Smooth muscle cell (in vitro differentiated cells): ENCODE measurements around the gene LAPTM5. TPM values are rescaled to one million over a fixed set of nuclear protein-coding genes. Genes with fewer than 3 reads are reported as not detected.

Experiments
- DNase-seq: peaks from one replicate; lab custom pipeline; 2025; ENCODE audit not compliant: unreplicated experiment; lab: John Stamatoyannopoulos, UW
- H2AFZ ChIP-seq: fragments of 200-600 bp; sonication (generic); 2 replicates; pipeline ENCODE4 v1.6.0; 2016; ENCODE audit warnings: antibody characterized with exemption, low read depth, mild to moderate bottlenecking
- H3F3A ChIP-seq: fragments of 200-600 bp; sonication (generic); 2 replicates; pipeline ENCODE4 v1.6.0; 2017; ENCODE audit warnings: antibody characterized with exemption, low read depth
- H3K27ac ChIP-seq: fragments of 200-600 bp; sonication (generic); 2 replicates; pipeline ENCODE4 v1.5.1; 2016; ENCODE audit warnings: low read depth, mild to moderate bottlenecking
- H3K27me3 ChIP-seq: fragments of 200-600 bp; sonication (generic); 2 replicates; pipeline ENCODE4 v1.6.1; 2016; ENCODE audit warnings: low read depth, mild to moderate bottlenecking
- H3K36me3 ChIP-seq: fragments of 200-600 bp; sonication (generic); 2 replicates; pipeline ENCODE4 v1.5.1; 2016; ENCODE audit warnings: low read depth
- H3K4me1 ChIP-seq: fragments of 200-600 bp; sonication (generic); 2 replicates; pipeline ENCODE4 v1.5.1; 2016; ENCODE audit warnings: low read depth
- H3K4me2 ChIP-seq: fragments of 200-600 bp; sonication (generic); 2 replicates; pipeline ENCODE4 v1.6.0; 2016; ENCODE audit warnings: mild to moderate bottlenecking
- H3K4me3 ChIP-seq: fragments of 200-600 bp; sonication (generic); 2 replicates; pipeline ENCODE4 v1.5.1; 2016; ENCODE audit warnings: mild to moderate bottlenecking
- H3K79me2 ChIP-seq: fragments of 200-600 bp; sonication (generic); 2 replicates; pipeline ENCODE4 v1.6.0; 2016; ENCODE audit warnings: low read depth, mild to moderate bottlenecking
- H3K9ac ChIP-seq: fragments of 200-600 bp; sonication (generic); 2 replicates; pipeline ENCODE4 v1.6.0; 2016; ENCODE audit warnings: low read depth
- H3K9me3 ChIP-seq: fragments of 200-600 bp; sonication (generic); replicated peaks from 2 replicates; pipeline ENCODE4 v1.5.1; 2016; ENCODE audit warnings: low read depth
- H4K20me1 ChIP-seq: fragments of 200-600 bp; sonication (generic); 2 replicates; pipeline ENCODE4 v1.6.0; 2016; ENCODE audit warnings: low read depth
- WGBS: methylation state at CpG from one replicate; pipeline ENCODE4 v1.1.7; 2016; ENCODE audit warnings: low lambda C conversion rate; 5-methylcytosine and 5-hydroxymethylcytosine counted together
- polyA plus RNA-seq: library from polyadenylated mRNA; unstranded; fragments of >200 nt; fragmentation: Nextera tagmentation; extraction: Ambion mirVana; gene quantifications from 2 replicates; pipeline ENCODE4 v1.2.1, GENCODE V29; 2016
- total RNA-seq: library from RNA; depleted of rRNA; stranded (reverse); fragments of >200 nt; gene quantifications from 2 replicates; pipeline ENCODE4 v1.2.3, GENCODE V29; 2014
- TF ChIP-seq, protein P1 (sequence below): fragments of 200-600 bp; sonication (generic); IDR thresholded peaks from 2 replicates; pipeline ENCODE4 v1.5.1; 2017; ENCODE audit warnings: borderline replicate concordance, mild to moderate bottlenecking, antibody characterized with exemption; ENCODE audit not compliant: insufficient read depth, poor library complexity, severe bottlenecking

The LAPTM5 gene
- total and polyA plus RNA-seq, 2 experiments from 2014 or later = 0.63 to 1.4 TPM

DNA sequence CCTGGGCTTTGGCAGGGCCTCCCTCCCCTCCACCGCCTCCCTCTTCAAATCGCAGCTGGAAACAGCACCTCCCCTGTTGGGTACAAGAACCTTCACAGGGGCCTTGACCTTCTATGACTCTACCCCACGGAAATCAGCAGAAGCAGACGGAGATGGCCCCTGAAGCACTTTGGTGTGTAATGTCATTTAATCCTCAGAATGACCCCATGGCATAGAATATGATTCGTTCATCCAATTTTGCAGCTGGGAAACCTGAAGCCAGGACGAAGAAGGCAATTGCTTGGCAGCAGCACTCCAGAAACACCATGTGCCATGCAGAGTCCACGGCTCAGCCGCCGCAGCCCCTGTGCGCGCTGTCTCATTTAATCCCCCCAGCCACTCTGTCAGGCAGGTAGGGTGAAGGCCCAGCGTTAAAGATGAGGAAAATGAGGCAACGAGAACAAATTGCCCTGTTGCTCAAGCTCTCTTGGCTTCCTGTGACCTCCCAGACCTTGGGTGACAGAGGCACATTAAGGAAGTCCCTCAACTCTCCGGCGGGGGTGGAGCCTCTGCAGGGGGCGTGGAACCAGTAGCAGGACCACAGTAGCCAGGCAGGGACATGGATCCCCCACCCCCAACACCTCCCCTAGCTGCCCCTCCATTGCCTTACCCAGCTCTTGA, 25.8 kb upstream of the LAPTM5 start:
- Histone ChIP-seq H3K4me3 (no peak overlapping the region), H3K4me2 (no peak overlapping the region), H3K36me3 (no peaks in the 10 kb centered on the region), H3K9me3 (no peaks in the 10 kb centered on the region), H3K9ac (no peak overlapping the region), H4K20me1 (no peaks in the 10 kb centered on the region), H3K79me2 (no peaks in the 10 kb centered on the region), H3K27me3 (no peaks in the 10 kb centered on the region), H3K27ac (no peak overlapping the region), H3F3A (no peaks in the 10 kb centered on the region), H2AFZ (no peak overlapping the region), H3K4me1 (no peaks in the 10 kb centered on the region)
- no peak for DNase-seq
- 81% methylated on average over 16 of the region's 16 CpGs for WGBS
- TF ChIP-seq, protein P1, sequence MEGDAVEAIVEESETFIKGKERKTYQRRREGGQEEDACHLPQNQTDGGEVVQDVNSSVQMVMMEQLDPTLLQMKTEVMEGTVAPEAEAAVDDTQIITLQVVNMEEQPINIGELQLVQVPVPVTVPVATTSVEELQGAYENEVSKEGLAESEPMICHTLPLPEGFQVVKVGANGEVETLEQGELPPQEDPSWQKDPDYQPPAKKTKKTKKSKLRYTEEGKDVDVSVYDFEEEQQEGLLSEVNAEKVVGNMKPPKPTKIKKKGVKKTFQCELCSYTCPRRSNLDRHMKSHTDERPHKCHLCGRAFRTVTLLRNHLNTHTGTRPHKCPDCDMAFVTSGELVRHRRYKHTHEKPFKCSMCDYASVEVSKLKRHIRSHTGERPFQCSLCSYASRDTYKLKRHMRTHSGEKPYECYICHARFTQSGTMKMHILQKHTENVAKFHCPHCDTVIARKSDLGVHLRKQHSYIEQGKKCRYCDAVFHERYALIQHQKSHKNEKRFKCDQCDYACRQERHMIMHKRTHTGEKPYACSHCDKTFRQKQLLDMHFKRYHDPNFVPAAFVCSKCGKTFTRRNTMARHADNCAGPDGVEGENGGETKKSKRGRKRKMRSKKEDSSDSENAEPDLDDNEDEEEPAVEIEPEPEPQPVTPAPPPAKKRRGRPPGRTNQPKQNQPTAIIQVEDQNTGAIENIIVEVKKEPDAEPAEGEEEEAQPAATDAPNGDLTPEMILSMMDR = no peak

DNA sequence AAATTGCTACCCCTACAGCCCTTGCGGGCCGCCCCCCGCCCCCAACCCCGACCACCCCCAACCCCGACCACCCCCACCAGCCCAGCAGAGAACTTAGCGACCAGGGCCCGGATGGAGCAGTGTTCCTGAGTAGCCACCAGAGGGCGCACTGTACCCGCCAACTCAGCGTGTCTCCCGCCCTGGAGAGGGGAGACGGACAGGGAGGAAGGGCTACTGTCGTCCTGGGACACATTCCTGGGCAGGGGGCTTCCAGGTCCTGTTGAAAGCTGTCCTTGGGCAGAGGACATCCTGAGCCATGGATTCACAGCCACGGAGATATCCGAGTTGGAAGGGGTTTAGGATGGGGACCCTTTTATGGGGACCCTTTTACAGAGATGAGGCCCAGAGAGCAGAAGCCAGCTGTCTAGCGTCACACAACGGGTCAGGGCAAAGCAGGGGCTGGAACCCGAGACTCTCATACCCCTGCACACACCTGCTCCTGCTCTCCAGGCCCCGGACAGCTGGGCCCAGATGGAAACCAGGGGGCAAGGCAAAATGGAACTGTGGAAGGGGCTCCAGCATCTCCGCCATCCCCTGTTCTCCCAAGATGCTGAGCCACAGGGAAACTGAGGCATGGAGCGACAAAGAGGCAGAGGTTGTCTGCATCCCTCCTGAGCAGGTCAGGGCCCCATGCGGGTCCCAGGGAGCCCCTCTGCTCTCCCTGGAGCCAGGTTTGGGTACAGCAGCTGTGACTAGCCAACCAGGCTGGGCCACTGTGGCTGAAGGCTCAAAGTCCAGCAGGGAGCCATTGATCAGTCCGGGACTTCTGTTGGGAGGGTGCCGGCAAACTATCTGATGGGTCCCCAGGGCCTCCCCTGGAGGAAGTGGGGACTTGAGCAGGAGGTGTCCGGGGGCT, 25.0 kb upstream of the LAPTM5 start:
- H3K9me3 ChIP-seq = no peaks in the 10 kb centered on the region
- DNase-seq = peak; percentile 26
- H3K4me3 ChIP-seq = no peak overlapping the region
- no peaks in the 10 kb centered on the region for H4K20me1 ChIP-seq
- H3K27me3 ChIP-seq = no peaks in the 10 kb centered on the region
- no peak overlapping the region for H3K9ac ChIP-seq
- TF ChIP-seq, protein P1 = peak; percentile 71
- H3F3A ChIP-seq = no peaks in the 10 kb centered on the region
- H2AFZ ChIP-seq = peak overlapping the region; percentile 39
- 21% methylated on average over 25 of the region's 25 CpGs for WGBS
- no peaks in the 10 kb centered on the region for H3K36me3 ChIP-seq
- H3K27ac ChIP-seq = no peak overlapping the region
- H3K79me2 ChIP-seq = no peaks in the 10 kb centered on the region
- H3K4me2 ChIP-seq = peak overlapping the region; percentile 74
- H3K4me1 ChIP-seq = no peaks in the 10 kb centered on the region

DNA sequence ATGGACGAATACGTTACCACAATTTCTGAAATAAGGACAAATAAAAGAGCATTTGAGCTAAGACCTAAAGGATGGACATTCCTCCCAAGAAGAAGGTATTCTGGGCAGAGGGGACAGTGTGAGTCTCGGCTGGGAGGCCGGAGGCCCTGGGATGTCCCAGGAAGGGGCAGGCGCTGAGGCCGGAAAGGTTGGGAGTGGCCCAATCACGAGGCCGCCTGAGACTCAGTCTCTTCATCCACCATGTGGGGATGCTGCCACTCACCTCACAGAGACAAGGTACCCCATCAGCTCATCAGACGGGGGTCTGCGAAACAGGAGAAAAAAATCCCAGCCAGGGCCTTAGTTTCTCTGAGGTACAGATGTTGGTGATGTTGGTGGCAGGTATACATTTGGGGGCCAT, 24.3 kb upstream of the LAPTM5 start:
- DNase-seq = no peak
- Histone ChIP-seq H2AFZ (no peak overlapping the region), H3F3A (no peaks in the 10 kb centered on the region), H4K20me1 (no peaks in the 10 kb centered on the region), H3K79me2 (no peaks in the 10 kb centered on the region), H3K36me3 (no peaks in the 10 kb centered on the region), H3K9me3 (no peaks in the 10 kb centered on the region), H3K9ac (no peak overlapping the region), H3K4me3 (no peak overlapping the region), H3K27ac (no peak overlapping the region), H3K4me1 (no peaks in the 10 kb centered on the region), H3K27me3 (no peaks in the 10 kb centered on the region), H3K4me2 (no peak overlapping the region)
- 82% methylated on average over 10 of the region's 10 CpGs for WGBS
- TF ChIP-seq, protein P1 = no peak
